HL-60 (cell line): Measurements from ENCODE around the gene PAIP1.

Source experiments
- DNase-seq, 2 experiments: peaks; one replicate each; pipeline ENCODE4 v3.0.0-alpha.2; 2010 to 2020; ENCODE audit warnings: low read depth in 1 of 2, low spot score in 1 of 2
- H3K27ac ChIP-seq: fragments of 250-450 bp; sonication (Bioruptor Pico); replicated peaks from 2 replicates; pipeline ENCODE4 v1.5.1; 2020; ENCODE audit warnings: mild to moderate bottlenecking, moderate library complexity
- H3K27me3 ChIP-seq: fragments of 250-450 bp; sonication (Bioruptor Pico); 2 replicates; pipeline ENCODE4 v1.5.1; 2021; ENCODE audit warnings: mild to moderate bottlenecking, moderate library complexity; ENCODE audit not compliant: insufficient read depth, poor library complexity, severe bottlenecking
- H3K4me3 ChIP-seq: replicated peaks from 2 replicates; pipeline ENCODE4 v1.5.1; 2011; ENCODE audit warnings: mild to moderate bottlenecking, control low read depth, low read length; ENCODE audit not compliant: insufficient read depth
- CTCF ChIP-seq: IDR thresholded peaks from one replicate; pipeline ENCODE4 v1.5.1; 2011; ENCODE audit warnings: low read length, control low read depth, inconsistent platforms; ENCODE audit not compliant: insufficient read depth
- GABPA ChIP-seq: IDR thresholded peaks from 2 replicates; pipeline ENCODE4 v1.6.1; 2012; ENCODE audit warnings: low read depth
- POLR2AphosphoS5 ChIP-seq: IDR thresholded peaks from 2 replicates; pipeline ENCODE4 v1.6.1; 2012; ENCODE audit warnings: low read depth
- REST ChIP-seq: IDR thresholded peaks from 2 replicates; pipeline ENCODE4 v1.6.1; 2012; ENCODE audit warnings: low read depth; ENCODE audit not compliant: insufficient replicate concordance
- SPI1 ChIP-seq: IDR thresholded peaks from 2 replicates; pipeline ENCODE4 v1.6.1; 2012; ENCODE audit warnings: low read depth, mild to moderate bottlenecking, borderline replicate concordance

Gene PAIP1

DNA sequence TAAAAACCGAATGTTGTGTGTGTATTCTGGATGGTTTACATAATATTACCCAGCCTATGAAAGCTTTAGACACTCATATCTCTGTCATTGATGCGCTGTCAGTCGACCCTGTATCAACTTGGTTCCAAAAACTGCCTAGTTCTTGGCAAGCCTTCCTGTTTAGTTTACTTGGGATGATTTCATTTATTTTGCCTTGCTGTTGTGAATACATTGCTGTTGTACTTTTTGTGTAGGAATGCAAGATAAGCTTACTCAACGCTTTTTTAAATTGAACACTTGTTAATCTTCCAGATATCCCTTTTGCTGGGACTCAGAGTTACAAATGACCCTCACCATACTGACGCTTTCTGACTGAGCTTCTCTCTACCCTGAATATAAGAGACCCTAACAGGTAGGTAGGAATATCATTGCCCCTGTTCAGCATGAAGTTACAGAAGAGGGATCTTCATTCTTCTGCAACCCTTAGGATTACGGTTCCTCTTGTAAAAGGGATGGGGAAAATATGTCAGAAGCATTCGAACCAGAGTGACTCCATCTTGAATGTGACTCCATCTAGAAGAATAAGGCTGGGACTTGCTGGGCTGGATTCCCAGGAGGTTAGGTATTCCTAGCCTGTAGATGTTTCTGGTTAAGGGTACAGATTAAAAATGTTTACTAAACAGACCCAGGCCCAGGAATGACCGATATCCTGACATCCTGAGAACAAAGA, 13.7 kb upstream of the PAIP1 start:
- TF ChIP-seq REST, result no peak
- no peak for TF ChIP-seq POLR2AphosphoS5
- no peak for TF ChIP-seq CTCF
- TF ChIP-seq GABPA, result no peak
- no peak for TF ChIP-seq SPI1
- Histone ChIP-seq H3K27me3 (no peaks in the 10 kb centered on the region), H3K27ac (no peak overlapping the region), H3K4me3 (no peak overlapping the region)
- DNase-seq, result no peak

GRCh38 chr5:43569236-43569746, 12.4 kb upstream of the PAIP1 start:
- Histone ChIP-seq H3K27ac (no peak overlapping the region), H3K4me3 (no peak overlapping the region)
- TF ChIP-seq SPI1, result no peak
- no peak for TF ChIP-seq POLR2AphosphoS5
- TF ChIP-seq CTCF, result no peak
- TF ChIP-seq GABPA, result no peak
- no peak for TF ChIP-seq REST

DNA sequence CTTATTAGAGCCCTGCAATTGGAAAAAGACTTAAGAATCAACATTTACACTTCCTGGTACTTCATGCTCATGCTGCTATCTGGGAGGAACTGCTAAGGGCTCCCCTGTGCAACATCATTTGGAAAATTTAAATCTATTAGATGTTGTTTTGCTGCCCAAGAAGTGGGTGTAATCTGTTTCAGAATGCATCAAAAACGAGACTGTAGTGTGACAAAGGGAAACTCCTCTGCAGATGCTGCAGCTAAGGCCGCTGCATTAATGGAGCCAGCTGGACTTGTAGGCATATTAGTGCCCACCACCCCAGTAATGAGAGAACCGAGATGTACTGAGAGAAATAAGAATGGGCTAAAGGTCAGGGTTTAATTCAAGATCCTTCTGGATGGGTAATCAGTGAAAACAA, 11.1 kb upstream of the PAIP1 start:
- TF ChIP-seq GABPA, result no peak
- no peak for TF ChIP-seq POLR2AphosphoS5
- TF ChIP-seq REST, result no peak
- TF ChIP-seq CTCF, result no peak
- no peak for TF ChIP-seq SPI1
- H3K4me3 ChIP-seq, result no peak overlapping the region
- H3K27ac ChIP-seq, result no peak overlapping the region
- no peak for DNase-seq
- no peaks in the 10 kb centered on the region for H3K27me3 ChIP-seq

More at GRCh38 chr5:43569236-43569746, 12.4 kb upstream of the PAIP1 start:
- no peak for DNase-seq
- no peaks in the 10 kb centered on the region for H3K27me3 ChIP-seq
